IMR-90 (cell line): ENCODE measurements around the gene L3MBTL4. TPM values are rescaled to one million over a fixed set of nuclear protein-coding genes. Genes with fewer than 3 reads are reported as not detected.

ENCODE experiments used
- ATAC-seq: fragments of 200-7000 bp; cut with Tn5 transposase; 2 replicates; pipeline ENCODE4 v1.9.1; 2020; ENCODE audit warnings: low read depth, mild to moderate bottlenecking, moderate library complexity
- BruUV-seq: library from RNA; stranded (reverse); fragments of 400-500 nt; replicated peaks from 2 replicates; lab custom pipeline; 2021; lab: Mats Ljungman, UMichigan
- CTCF ChIA-PET: fragments of 300-600 bp; formaldehyde crosslinking; extraction: SDS; loops from one replicate; lab custom pipeline; 2021; ENCODE audit warnings: antibody characterized with exemption; lab: Yijun Ruan, JAX
- POLR2A ChIA-PET: fragments of 300-600 bp; sonication (Branson Sonifier 250); formaldehyde crosslinking; loops from one replicate; lab custom pipeline; 2022; ENCODE audit warnings: antibody characterized with exemption; ENCODE audit not compliant: unreplicated experiment; lab: Charles Lee
- DNase-seq: peaks from one replicate; pipeline ENCODE4 v3.0.0; 2013
- H2AFZ ChIP-seq: replicated peaks from 2 replicates; pipeline ENCODE3; 2013; ENCODE audit warnings: low read length, mild to moderate bottlenecking; ENCODE audit not compliant: poor library complexity
- H2AK5ac ChIP-seq: 2 replicates; pipeline ENCODE4 v1.6.1; 2013; ENCODE audit warnings: low read depth, low read length, inconsistent platforms
- H2AK9ac ChIP-seq: replicated peaks from 2 replicates; pipeline ENCODE3; 2013; ENCODE audit warnings: mild to moderate bottlenecking, low read depth, low read length, moderate library complexity; ENCODE audit not compliant: poor library complexity
- H2BK120ac ChIP-seq: 2 replicates; pipeline ENCODE4 v1.6.1; 2013; ENCODE audit warnings: low read depth, low read length, inconsistent platforms
- H2BK15ac ChIP-seq: 3 replicates; pipeline ENCODE4 v1.6.1; 2013; ENCODE audit warnings: low read depth, low read length, inconsistent platforms
- H2BK20ac ChIP-seq: 2 replicates; pipeline ENCODE4 v1.6.1; 2013; ENCODE audit warnings: low read depth, mild to moderate bottlenecking, inconsistent platforms, low read length, moderate library complexity
- H2BK5ac ChIP-seq: 2 replicates; pipeline ENCODE4 v1.6.1; 2013; ENCODE audit warnings: mild to moderate bottlenecking, low read depth, low read length, inconsistent platforms; ENCODE audit not compliant: poor library complexity, severe bottlenecking
- H3K14ac ChIP-seq: replicated peaks from 2 replicates; pipeline ENCODE4 v1.6.1; 2013; ENCODE audit warnings: low read depth, low read length, inconsistent platforms
- H3K18ac ChIP-seq: 2 replicates; pipeline ENCODE4 v1.6.1; 2013; ENCODE audit warnings: low read depth, low read length, control low read depth
- H3K23ac ChIP-seq: 2 replicates; pipeline ENCODE4 v1.6.1; 2013; ENCODE audit warnings: low read depth, low read length, inconsistent platforms
- H3K27ac ChIP-seq: 2 replicates; pipeline ENCODE4 v1.5.1; 2013; ENCODE audit warnings: mild to moderate bottlenecking, control low read depth, low read length; ENCODE audit not compliant: insufficient read depth
- H3K27me3 ChIP-seq: 2 replicates; pipeline ENCODE4 v1.6.1; 2013; ENCODE audit warnings: low read length; ENCODE audit not compliant: control insufficient read depth, insufficient read depth
- H3K36me3 ChIP-seq: 2 replicates; pipeline ENCODE4 v1.6.1; 2013; ENCODE audit warnings: low read length, mixed read lengths; ENCODE audit not compliant: control insufficient read depth, insufficient read depth
- H3K4ac ChIP-seq: 2 replicates; pipeline ENCODE4 v1.6.1; 2013; ENCODE audit warnings: low read depth, low read length, inconsistent platforms
- H3K4me1 ChIP-seq: 2 replicates; pipeline ENCODE4 v1.6.1; 2013; ENCODE audit warnings: low read length, mixed read lengths; ENCODE audit not compliant: control insufficient read depth, insufficient read depth
- H3K4me2 ChIP-seq: 2 replicates; pipeline ENCODE4 v1.6.1; 2013; ENCODE audit warnings: low read depth, mild to moderate bottlenecking, control low read depth, low read length, moderate library complexity
- H3K4me3 ChIP-seq: 2 replicates; pipeline ENCODE4 v1.5.1; 2013; ENCODE audit warnings: low read depth, mild to moderate bottlenecking, control low read depth, low read length, moderate library complexity; ENCODE audit not compliant: insufficient read depth
- H3K56ac ChIP-seq: 2 replicates; pipeline ENCODE4 v1.6.1; 2013; ENCODE audit warnings: low read length, inconsistent platforms; ENCODE audit not compliant: insufficient read depth; ENCODE audit errors: extremely low read depth
- H3K79me1 ChIP-seq, 2 experiments: 2 replicates each; pipeline ENCODE4 v1.6.1; 2013; ENCODE audit warnings: low read length in 2 of 2, inconsistent platforms in 1 of 2, low read depth in 1 of 2
- H3K9ac ChIP-seq: 2 replicates; pipeline ENCODE4 v1.6.1; 2013; ENCODE audit warnings: low read depth, low read length, control low read depth
- H3K9me1 ChIP-seq: 2 replicates; pipeline ENCODE4 v1.6.1; 2013; ENCODE audit warnings: low read length, inconsistent platforms; ENCODE audit not compliant: insufficient read depth
- H3K9me3 ChIP-seq: 2 replicates; pipeline ENCODE4 v1.6.1; 2013; ENCODE audit warnings: low read length; ENCODE audit not compliant: control insufficient read depth, insufficient read depth
- H4K20me1 ChIP-seq: 2 replicates; pipeline ENCODE4 v1.6.1; 2013; ENCODE audit warnings: low read length, inconsistent platforms; ENCODE audit not compliant: insufficient read depth
- H4K5ac ChIP-seq: 2 replicates; pipeline ENCODE4 v1.6.1; 2013; ENCODE audit warnings: mild to moderate bottlenecking, low read depth, low read length, control low read depth
- H4K8ac ChIP-seq, 2 experiments: 2 replicates each; pipeline ENCODE4 v1.6.1; 2013; ENCODE audit warnings: low read depth in 2 of 2, low read length in 2 of 2, control low read depth in 1 of 2, inconsistent platforms in 1 of 2
- H4K91ac ChIP-seq: 2 replicates; pipeline ENCODE4 v1.6.1; 2013; ENCODE audit warnings: low read depth, low read length, inconsistent platforms; ENCODE audit not compliant: insufficient read depth
- MAZ ChIP-seq: IDR thresholded peaks from 2 replicates; pipeline ENCODE4 v1.6.1; 2012; ENCODE audit warnings: low read depth, mild to moderate bottlenecking, low read length, improper control_type of control experiment, moderate library complexity, borderline replicate concordance
- WGBS, 2 experiments: methylation state at CpG; one replicate each; pipeline versions ENCODE4 v1.1.5 to v1.1.7; 2013; ENCODE audit warnings: missing lambda C conversion rate in 2 of 2; ENCODE audit not compliant: insufficient read length in 1 of 2; ENCODE audit errors: extremely low coverage in 2 of 2; 5-methylcytosine and 5-hydroxymethylcytosine counted together
- dilution Hi-C: fragments of 300-500 bp; cut with HindIII; formaldehyde crosslinking; loops from one replicate; pipeline ENCODE4 v1.14.3; 2018; ENCODE audit warnings: low sequenced_read_pairs; ENCODE audit not compliant: unreplicated experiment
- in situ Hi-C: fragments of 300-500 bp; cut with MboI; formaldehyde crosslinking; loops from 3 replicates; pipeline ENCODE4 v1.14.3; 2019; ENCODE audit warnings: low sequenced_read_pairs, inconsistent platforms, mixed read lengths
- intact Hi-C: fragments of 100-400 bp; cut with micrococcal nuclease; formaldehyde crosslinking; loops from 2 replicates; pipeline ENCODE4 v1.10.0; 2022
- polyA plus RNA-seq, 3 experiments: library from polyadenylated mRNA; depleted of rRNA; stranded (reverse); fragments of >200 nt; gene quantifications; 2 replicates each; pipeline ENCODE4 v1.2.3, GENCODE V29; 2012; ENCODE audit warnings: low replicate concordance in 1 of 3
- total RNA-seq: library from RNA; depleted of rRNA; stranded (reverse); fragments of >200 nt; gene quantifications from 2 replicates; pipeline ENCODE4 v1.2.3, GENCODE V29; 2012

L3MBTL4 gene
- total and polyA plus RNA-seq, 2 of the 4 experiments (the other 2 are of a cell fraction) = under 0.01 to 0.02 TPM

GRCh38 chr18:6107794-6108193, 306.9 kb downstream of the L3MBTL4 start:
- no peak overlapping the region for H3K23ac ChIP-seq
- H3K9ac ChIP-seq = no peak overlapping the region
- H3K18ac ChIP-seq = no peak overlapping the region
- no peaks in the 10 kb centered on the region for H4K20me1 ChIP-seq
- no peak overlapping the region for H3K4ac ChIP-seq
- TF ChIP-seq MAZ = no peak
- intact Hi-C loops (no loop called here), in situ Hi-C loops (no loop called here), dilution Hi-C loops (no loop called here)
- H2AFZ ChIP-seq = no peak overlapping the region
- H2BK5ac ChIP-seq = no peak overlapping the region
- POLR2A ChIA-PET = no interaction called here
- H3K4me3 ChIP-seq = no peak overlapping the region
- DNase-seq (no peak), ATAC-seq (no peak)
- H3K79me1 ChIP-seq = no peaks in the 10 kb centered on the region
- no peaks in the 10 kb centered on the region for H3K9me1 ChIP-seq
- H3K27ac ChIP-seq = no peak overlapping the region
- no peak overlapping the region for H2BK20ac ChIP-seq
- WGBS, 2 experiments = no CpG with 5 or more reads among the region's 6 CpGs
- no peak overlapping the region for H2BK120ac ChIP-seq
- no peaks in the 10 kb centered on the region for H3K9me3 ChIP-seq
- no peak overlapping the region for H4K91ac ChIP-seq
- no peak overlapping the region for H2AK5ac ChIP-seq
- H2BK15ac ChIP-seq = no peak overlapping the region
- H2AK9ac ChIP-seq = no peak overlapping the region
- H3K27me3 ChIP-seq = peaks cover 3% of the 10 kb centered on the region
- no peak overlapping the region for H3K14ac ChIP-seq
- no peak overlapping the region for H4K5ac ChIP-seq
- BruUV-seq = no TSS peak
- no peak overlapping the region for H4K8ac ChIP-seq
- H3K4me2 ChIP-seq = no peak overlapping the region
- H3K56ac ChIP-seq = no peak overlapping the region
- H3K4me1 ChIP-seq = no peaks in the 10 kb centered on the region
- CTCF ChIA-PET = no interaction called here
- no peaks in the 10 kb centered on the region for H3K36me3 ChIP-seq
